ENCODE data around the gene PLEKHG4B. TPM values are rescaled to one million over a fixed set of nuclear protein-coding genes. Genes with fewer than 3 reads are reported as not detected.
"Not testable (repeated sequence)": the region's sequence is repeated elsewhere in the genome, so short reads cannot be mapped to it uniquely, and the experiment has no call there.

Gene PLEKHG4B
- total RNA-seq, 1 donor from 2014 or later = 0.08 TPM

GRCh38 chr5:155651-156410 is 63.9 kb downstream of the PLEKHG4B start:
- no peak for DNase-seq (ENCODE audit: low read depth)

- no peak for DNase-seq (ENCODE audit: low read depth)
Measured at GRCh38 chr5:156411-157072, 64.6 kb downstream of the PLEKHG4B start.

GRCh38 chr5:157126-157715 is 65.3 kb downstream of the PLEKHG4B start:
- no peak for DNase-seq (ENCODE audit: low read depth)

GRCh38 chr5:157801-158200 is 65.8 kb downstream of the PLEKHG4B start:
- no peak for DNase-seq (ENCODE audit: low read depth)

GRCh38 chr5:158807-159447 is 67.0 kb downstream of the PLEKHG4B start:
- no peak for DNase-seq (ENCODE audit: low read depth)

GRCh38 chr5:159448-160172 is 67.6 kb downstream of the PLEKHG4B start:
- peak; percentile 65 for DNase-seq (ENCODE audit: low read depth)

GRCh38 chr5:160173-160510 is 68.2 kb downstream of the PLEKHG4B start:
- peak; percentile 96 for DNase-seq (ENCODE audit: low read depth)

GRCh38 chr5:160921-161802 is 69.2 kb downstream of the PLEKHG4B start:
- DNase-seq (ENCODE audit: low read depth) = peak; percentile 60

- no peak for DNase-seq (ENCODE audit: low read depth)
Measured at GRCh38 chr5:161803-162110, 69.8 kb downstream of the PLEKHG4B start.

GRCh38 chr5:162190-162564 is 70.2 kb downstream of the PLEKHG4B start:
- no peak for DNase-seq (ENCODE audit: low read depth)

- DNase-seq (ENCODE audit: low read depth) = no peak
Measured at GRCh38 chr5:162565-163337, 70.8 kb downstream of the PLEKHG4B start.

- no peak for DNase-seq (ENCODE audit: low read depth)
Measured at GRCh38 chr5:163338-163620, 71.3 kb downstream of the PLEKHG4B start.

- no peak for DNase-seq (ENCODE audit: low read depth)
Measured at GRCh38 chr5:163841-164240, 71.9 kb downstream of the PLEKHG4B start.

GRCh38 chr5:164244-164643 is 72.3 kb downstream of the PLEKHG4B start:
- no peak for DNase-seq (ENCODE audit: low read depth)

GRCh38 chr5:164783-165182 is 72.8 kb downstream of the PLEKHG4B start:
- DNase-seq (ENCODE audit: low read depth) = not testable (repeated sequence)

- DNase-seq (ENCODE audit: low read depth) = no peak
Measured at GRCh38 chr5:166441-167372, 74.7 kb downstream of the PLEKHG4B start.

- peak; percentile 54 for DNase-seq (ENCODE audit: low read depth)
Measured at GRCh38 chr5:167511-167910, 75.5 kb downstream of the PLEKHG4B start.

GRCh38 chr5:167982-168660 is 76.2 kb downstream of the PLEKHG4B start:
- peak; percentile 96 for DNase-seq (ENCODE audit: low read depth)

Data from myocyte (in vitro differentiated cells).